Bone marrow (tissue), 2 donors: ENCODE data around the gene ERC2.

Experiments
- DNase-seq, 2 donors: peaks; one replicate each; lab custom pipeline; 2025; lab: John Stamatoyannopoulos, UW

Gene ERC2

DNA sequence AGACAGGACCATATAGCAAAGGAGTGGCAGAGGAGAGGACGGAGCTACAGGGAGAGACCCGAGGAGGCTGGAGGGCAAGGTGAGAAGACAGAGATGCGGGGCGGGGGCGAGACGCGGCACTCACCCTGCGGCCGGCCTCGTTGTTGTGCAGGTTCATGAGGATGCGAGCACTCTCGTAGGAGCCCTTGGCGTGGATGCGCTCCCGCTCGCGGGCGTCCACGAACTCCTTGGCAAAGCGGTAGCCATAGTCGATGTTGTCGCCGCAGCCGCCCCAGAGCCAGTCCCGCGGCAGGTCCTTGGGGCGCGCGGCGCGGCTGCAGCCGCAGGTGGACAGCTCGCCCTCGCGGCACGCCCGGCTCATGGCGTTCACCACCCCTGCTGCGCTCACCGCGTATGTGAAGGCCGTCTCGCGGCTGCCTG, 994.0 kb downstream of the ERC2 start:
- no peak for DNase-seq

DNA sequence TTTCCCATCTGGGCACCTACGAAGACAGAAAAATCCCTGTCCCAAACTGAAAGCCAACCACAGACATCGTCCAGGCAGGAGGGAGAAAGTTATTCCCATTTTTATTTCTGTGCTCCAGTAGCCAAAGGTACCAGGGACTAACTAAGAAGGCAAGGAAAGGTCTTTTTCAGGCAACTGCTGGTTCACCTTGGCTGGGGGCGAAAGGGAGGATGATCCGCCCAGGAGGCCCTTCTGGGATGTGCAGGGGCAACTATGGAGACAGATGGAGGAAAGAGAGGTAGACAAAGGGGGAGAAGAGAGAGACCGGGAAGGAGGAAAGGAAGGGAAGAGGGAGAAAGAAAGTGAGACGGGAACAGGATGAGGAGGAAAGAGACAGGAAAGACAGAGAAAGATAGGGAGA, 994.5 kb downstream of the ERC2 start:
- no peak for DNase-seq

DNA sequence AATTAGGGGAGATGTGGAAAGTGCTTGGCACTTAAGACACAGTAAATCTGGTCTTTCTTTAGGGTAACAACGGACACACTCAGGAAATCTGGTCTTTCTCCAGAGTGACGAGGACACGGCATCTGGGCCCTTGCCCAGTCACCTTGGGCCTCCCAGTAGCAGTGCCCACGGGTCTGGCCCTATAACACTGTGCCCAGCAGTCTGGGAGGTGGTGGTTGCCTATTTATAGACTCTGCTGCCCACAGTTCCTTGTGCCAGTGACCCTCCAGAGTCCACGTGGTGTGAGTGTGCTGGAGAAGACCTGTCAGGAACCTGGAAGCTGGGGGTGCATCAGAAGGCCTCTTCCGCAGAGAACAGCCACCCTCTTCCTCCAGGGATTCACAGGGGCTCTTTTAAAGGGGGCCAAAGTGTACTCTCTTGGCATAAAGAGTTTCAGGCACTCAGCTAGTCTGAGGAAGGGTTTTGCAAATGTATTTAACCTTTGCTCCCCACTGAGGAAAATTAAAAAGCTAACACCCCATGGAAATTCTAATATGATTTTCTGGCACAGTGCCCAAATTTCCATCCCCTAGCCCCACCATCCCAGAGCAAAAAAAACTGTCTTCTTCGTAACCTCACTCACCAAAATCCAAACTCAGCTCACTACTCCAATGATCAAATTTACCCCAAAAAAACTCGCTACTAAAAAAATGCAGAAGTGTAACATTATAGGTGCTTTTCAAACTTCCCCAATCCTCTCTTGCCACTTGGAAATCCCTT, 996.6 kb downstream of the ERC2 start:
- DNase-seq, result no peak

DNA sequence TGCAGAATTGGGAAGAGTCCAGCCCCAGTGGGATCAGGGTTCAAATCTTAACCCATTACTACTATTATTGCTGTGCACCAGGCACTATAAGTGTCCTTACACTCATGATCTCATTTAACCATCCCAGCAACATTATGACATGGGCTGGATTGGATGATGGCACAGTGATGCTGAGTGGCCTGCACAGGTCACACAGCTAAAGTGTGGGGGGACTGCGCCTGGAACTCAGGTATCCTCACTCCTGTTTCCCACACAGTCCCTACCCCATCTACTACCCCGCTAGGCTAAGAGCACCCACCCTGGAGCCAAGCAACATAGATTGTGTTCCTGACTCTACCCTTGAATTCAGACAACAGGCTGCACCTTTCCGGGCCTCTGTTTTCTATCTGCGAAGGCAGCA, 997.2 kb downstream of the ERC2 start:
- DNase-seq, result no peak

DNA sequence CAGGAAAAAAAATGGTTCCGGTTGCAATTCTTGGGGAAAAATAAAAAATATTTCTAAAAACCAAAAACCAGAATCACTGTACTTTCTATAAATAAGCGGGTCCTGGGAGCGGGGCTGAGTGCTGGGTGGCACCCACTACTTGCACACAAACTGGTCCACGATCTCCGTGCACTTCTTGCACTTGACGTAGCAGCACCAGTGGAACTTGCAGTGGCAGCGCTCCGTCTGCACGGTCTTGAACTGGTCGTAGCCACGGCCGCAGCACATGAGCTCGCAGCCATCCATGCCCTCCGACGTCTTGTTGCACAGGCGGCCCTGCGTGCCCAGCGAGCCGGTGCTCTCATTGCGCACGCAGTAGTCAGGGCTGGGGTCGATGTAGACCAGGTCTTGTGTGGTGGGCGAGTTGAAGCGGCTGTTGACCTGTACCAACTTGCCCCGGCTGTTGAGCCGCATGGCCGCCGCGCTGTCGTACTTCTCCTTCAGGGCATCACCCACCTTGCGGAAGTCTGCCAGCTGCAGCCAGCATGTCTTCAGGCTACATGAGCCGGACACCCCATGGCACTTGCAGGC, 998.2 kb downstream of the ERC2 start:
- DNase-seq, result no peak

DNA sequence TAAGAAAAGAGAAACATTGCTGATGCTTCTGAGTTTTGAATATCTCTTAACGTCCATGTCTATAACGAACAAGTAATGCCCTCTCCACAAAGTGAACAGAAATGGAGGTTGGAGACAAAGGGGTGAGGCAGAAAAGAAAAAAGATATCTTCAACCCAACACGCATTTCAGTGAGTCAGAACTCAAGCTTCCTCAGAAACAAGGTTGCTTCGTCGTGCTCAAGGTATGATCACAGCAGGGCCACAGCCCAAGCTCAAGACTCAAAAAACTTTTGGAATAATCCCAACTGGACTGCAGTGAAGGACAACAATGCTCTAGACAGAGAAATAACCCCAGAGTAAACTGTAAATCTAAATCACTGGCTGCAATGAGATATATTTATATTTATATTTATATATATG, 1000.0 kb downstream of the ERC2 start:
- DNase-seq, result no peak

DNA sequence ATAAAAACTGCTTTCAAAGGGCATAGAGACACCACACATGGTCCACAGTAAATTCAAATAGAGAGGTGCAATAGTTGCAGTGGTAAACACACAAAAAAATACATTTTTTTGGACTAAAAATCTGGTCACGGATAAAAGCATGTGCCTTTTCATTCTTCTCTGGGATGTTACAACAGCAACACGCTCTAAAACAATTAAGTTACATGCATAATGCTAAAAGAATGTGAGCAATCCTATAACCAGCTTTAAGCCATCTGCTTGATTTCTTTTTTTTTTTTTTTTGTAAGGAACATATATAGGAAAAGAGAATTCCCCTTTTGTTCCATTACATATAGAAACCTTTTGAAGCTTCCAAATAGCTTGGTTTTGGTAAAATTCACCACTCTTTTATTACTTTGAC, 1001.2 kb downstream of the ERC2 start:
- DNase-seq, result no peak

DNA sequence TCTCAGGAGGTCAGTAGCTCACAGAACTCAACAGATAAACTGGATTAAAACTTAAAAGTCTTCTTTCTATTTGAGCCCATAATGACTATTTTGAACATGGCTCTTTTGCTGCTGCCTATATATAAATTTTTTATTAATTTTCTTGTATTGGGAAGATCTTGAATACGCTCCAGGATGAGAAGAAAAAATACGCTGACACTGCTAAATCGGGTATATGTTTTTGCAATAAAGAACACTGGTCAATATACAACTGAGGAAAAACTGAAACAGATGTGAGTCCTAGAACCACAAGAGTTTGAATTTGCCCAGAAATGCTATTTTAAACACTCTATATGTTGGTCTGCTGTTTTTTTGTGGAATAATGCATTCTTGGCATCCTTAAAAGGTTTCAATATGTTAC, 1001.7 kb downstream of the ERC2 start:
- DNase-seq, result no peak

DNA sequence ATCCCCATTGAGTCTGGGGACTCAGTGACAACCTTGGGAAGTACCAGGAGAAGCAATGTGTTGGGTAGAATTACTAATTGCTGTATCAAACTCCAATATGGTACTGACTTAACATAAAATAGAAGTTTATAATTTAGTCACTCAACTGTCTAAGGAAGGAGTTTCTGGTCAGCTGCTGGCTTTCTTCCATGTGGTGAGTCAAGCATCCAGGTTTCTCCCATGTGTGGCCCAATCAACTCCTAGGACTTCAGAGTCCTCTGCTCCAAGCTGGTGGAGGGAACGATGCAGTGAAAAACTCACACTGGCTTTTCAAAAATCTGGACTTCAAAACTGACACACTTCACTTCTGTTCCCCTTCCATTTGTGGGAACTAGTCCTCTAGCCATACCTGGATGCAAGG, 1006.4 kb downstream of the ERC2 start:
- DNase-seq, result no peak

DNA sequence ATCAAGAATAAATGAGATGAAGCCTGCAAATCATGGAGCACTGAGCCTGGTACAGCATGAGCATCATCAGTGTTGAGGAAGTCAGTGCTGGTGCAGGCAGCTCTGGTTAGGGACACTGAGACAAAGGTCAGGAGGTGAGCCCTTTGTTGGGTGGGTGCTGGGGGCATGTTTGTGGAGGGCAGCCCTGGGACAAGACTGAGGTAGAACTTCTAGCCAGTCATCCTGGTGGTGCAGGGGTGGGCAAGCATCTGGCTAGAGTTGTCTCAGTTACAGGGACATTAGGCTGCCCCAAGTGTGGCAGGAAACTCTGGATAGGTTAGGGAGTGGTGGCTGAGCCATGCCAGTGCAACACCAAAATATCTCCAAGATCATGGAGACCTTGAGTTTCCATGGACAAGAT, 1008.4 kb downstream of the ERC2 start:
- no peak for DNase-seq
